Left lobe of liver (tissue), 2 donors: ENCODE results near the gene MS4A10. TPM values are rescaled to one million over a fixed set of nuclear protein-coding genes. Genes with fewer than 3 reads are reported as not detected.
"Not testable (repeated sequence)": the region's sequence is repeated elsewhere in the genome, so short reads cannot be mapped to it uniquely, and the experiment has no call there.

Experiments used
- ATAC-seq: fragments of 200-7000 bp; cut with Tn5 transposase; one replicate; pipeline ENCODE4 v1.9.1; 2020; ENCODE audit warnings: mild to moderate bottlenecking, moderate library complexity
- DNase-seq: peaks from one replicate; pipeline ENCODE4 v3.0.0-alpha.2; 2020; ENCODE audit warnings: low spot score
- total RNA-seq: library from RNA; stranded (reverse); gene quantifications from one replicate; pipeline ENCODE4 v1.2.1, GENCODE V29; 2021
- donor health status: DM: no; HTN: no; CAD: no; lungs with moderate emphysema.
- donor health status: DM: no; HTN: yes; CAD: no.

The MS4A10 gene
- not detected for total RNA-seq

DNA sequence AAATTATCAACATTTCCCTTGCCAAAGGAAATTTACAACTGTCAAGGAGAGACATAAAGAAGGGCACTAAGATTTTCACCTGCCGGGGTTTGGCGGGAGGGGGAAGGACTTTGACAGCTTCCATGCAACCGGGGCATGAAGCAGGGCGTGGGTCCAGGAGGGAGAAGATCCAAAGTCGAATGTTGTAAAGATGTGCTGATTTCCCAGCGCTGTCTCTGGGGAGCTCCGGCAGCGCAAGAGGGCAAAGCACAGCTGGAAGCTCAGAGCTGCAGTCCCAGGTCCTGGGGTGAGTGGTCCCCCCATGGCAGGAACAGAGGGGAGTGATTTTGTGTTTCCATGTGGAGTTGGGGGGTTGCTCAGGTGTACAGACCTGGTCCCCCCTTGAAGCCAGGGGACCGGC lies at the start of gene MS4A10:
Gene MS4A10 (plus strand): TSS at position 198 of the 400 bp plus-strand sequence. CDS start 5,003 bp downstream, outside the sequence.
- no peak for DNase-seq
- ATAC-seq = peak; percentile 62

DNA sequence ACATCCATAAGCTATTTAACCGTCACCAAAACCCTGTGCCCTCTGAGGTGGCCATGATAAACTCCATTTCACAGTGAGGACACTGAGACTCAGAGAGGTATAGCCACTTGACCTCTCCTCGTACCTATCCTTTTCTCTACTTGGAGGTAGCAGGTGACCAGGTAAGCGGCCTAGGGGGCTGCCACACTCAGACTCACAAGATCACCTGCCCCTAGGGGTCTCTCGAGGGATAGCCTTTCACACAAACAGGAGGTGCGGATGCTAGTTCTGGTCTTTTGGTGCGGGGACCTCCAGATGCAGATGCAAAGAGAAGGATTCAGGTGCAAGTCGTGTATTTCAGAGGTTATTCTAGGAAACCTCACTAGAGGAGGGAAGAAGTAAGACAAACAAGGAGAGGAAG lies 46.0 kb upstream of the MS4A10 start:
- DNase-seq (no peak), ATAC-seq (no peak)

DNA sequence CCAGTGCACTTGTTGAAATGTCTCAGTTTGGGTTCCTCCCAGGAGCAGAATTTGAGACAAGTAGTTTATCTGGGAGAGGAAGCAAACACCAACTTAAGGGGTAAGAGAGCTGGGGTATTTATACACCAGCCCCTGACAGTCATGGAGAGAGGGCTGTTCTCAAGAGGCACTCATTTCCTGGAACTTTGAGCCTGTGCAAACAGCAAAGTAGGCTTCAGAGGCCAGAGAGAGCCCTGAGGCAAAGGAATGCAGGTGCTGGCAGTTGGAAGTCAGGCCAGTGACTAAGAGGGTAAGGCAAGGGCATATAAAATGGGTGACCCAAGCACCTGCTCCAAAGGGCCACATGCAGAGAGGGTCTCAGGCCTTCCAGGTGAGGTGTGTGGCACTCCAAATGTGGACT lies 44.6 kb upstream of the MS4A10 start:
- no peak for ATAC-seq
- no peak for DNase-seq

GRCh38 chr11:60741421-60741820 lies 43.7 kb upstream of the MS4A10 start:
- no peak for DNase-seq

GRCh38 chr11:60743058-60743457 lies 42.1 kb upstream of the MS4A10 start:
- DNase-seq = no peak
- no peak for ATAC-seq

More at GRCh38 chr11:60741421-60741820, 43.7 kb upstream of the MS4A10 start:
- no peak for ATAC-seq

GRCh38 chr11:60744114-60744513 lies 41.0 kb upstream of the MS4A10 start:
- no peak for DNase-seq
- ATAC-seq = no peak

DNA sequence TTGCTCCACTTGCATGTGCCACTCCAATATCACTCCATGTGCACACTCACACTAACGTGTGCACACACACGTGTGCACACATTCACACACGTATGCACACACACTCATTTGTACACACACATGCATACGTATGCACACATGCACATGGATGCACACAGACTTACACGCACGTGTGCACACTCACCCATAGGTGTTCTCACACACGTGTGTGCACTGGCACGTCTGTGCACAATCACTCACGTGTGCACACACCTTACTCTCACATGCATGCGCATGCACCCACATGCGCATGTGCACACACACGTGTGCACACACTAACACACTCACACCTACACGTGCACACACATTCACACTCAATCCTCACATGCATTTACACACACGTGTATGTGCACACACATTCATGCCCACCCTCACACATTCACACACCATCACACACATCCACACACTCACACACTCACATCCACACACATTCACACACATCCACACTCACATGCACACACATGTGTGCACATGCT lies 37.7 kb upstream of the MS4A10 start:
- no peak for ATAC-seq
- no peak for DNase-seq

GRCh38 chr11:60748225-60748624 lies 36.9 kb upstream of the MS4A10 start:
- ATAC-seq (no peak), DNase-seq (no peak)

- DNase-seq (no peak), ATAC-seq (no peak)
Measured at GRCh38 chr11:60748821-60749220, 36.3 kb upstream of the MS4A10 start.

- DNase-seq = no peak
- no peak for ATAC-seq
Measured at GRCh38 chr11:60750911-60751310, 34.2 kb upstream of the MS4A10 start.

DNA sequence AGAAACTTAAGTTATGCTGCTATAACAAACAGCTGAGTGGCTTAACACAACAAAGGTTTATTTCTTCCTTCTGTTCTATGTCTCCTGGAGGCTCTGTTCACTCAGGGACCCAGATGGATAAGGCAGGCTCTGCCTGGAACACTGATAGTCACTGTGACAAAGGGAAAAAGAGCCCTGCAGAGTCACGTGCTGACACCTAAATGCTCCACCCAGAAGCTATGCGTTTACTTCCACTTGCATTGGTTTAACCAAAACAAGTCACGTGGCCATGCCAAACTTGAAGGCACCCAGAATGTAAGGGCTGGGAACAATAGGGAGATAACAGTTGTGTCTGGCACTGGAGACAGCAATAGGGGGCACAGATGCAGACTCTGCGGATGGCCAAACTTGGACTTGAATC lies 31.8 kb upstream of the MS4A10 start:
- ATAC-seq = no peak

GRCh38 chr11:60754887-60755286 lies 30.2 kb upstream of the MS4A10 start:
- ATAC-seq (no peak), DNase-seq (no peak)

More for the DNA sequence above, 31.8 kb upstream of the MS4A10 start:
- no peak for DNase-seq

GRCh38 chr11:60756307-60757032 lies 28.7 kb upstream of the MS4A10 start, which contains the start of gene MS4A15:
MS4A15 (plus strand) TSS chr11:60756867; CDS start chr11:60763734, 6,867 bp downstream.
- ATAC-seq (peak; percentile 54), DNase-seq (no peak)

DNA sequence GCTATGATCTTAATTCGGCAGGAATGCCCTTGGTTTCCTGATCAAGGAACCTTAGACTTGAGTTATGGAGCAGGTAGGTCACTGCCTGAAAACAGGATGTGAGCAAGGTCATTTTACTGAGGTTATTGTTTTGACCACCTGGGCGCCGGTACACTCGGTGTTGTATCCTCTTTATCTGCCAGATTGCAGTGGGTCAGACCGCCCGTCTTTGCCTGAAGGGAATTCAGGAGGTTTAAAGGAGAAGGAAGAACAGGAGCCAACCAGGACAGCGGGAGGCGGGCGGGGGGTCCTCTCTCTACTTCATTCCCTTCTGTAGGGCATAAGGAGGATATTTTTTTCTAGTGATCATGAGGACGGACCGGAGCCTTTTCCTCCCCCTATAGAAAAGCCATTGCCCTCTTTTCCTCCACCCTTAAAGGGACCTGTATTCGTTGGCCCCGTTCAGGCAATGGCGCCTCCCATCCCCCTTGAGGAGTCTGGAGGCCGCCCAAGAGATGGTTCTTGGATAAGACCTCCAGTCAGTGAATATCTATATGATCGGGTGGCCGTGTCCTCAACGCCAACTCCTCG lies 27.8 kb upstream of the MS4A10 start:
- ATAC-seq = no peak

GRCh38 chr11:60758671-60759070 lies 26.5 kb upstream of the MS4A10 start:
- not testable (repeated sequence) for ATAC-seq, DNase-seq

More for the DNA sequence above, 27.8 kb upstream of the MS4A10 start:
- no peak for DNase-seq

- not testable (repeated sequence) for DNase-seq, ATAC-seq
Measured at GRCh38 chr11:60759438-60760225, 25.5 kb upstream of the MS4A10 start.

GRCh38 chr11:60761436-60762190 lies 23.5 kb upstream of the MS4A10 start:
- ATAC-seq (no peak), DNase-seq (no peak)

GRCh38 chr11:60762851-60763691 lies 22.1 kb upstream of the MS4A10 start:
- no peak for DNase-seq
- ATAC-seq = peak; percentile 47

DNA sequence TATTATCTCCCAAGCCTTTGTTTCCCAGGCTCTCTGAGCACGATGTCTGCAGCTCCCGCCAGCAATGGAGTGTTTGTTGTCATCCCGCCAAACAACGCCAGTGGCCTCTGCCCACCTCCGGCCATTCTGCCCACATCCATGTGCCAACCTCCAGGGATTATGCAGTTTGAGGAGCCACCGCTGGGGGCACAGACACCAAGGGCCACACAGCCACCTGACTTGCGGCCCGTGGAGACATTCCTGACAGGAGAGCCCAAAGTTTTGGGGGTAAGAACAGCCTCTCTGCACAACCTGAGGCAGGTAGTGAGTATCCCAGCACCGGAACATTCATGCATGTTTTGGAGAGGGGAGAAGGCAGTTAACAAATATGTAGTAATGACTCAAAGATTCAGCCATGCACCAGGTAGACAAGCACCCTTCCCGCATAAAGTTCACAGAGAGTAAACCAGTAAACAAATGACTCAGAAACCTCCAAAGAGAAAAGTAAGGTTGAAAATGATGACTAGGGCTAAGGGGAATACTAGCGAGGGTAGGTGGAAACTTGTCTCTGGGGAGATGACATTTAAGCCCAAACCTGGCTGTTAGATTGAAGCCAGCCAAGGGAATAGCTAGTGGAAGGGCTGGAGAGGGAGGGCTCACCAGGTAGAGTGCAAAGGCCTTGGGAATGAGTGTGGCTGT lies 21.3 kb upstream of the MS4A10 start:
- no peak for ATAC-seq
- DNase-seq = no peak
